Chondrocyte (in vitro differentiated cells): ENCODE results near the gene KCNIP2. TPM values are rescaled to one million over a fixed set of nuclear protein-coding genes. Genes with fewer than 3 reads are reported as not detected.

ENCODE experiments used
- DNase-seq: peaks from one replicate; pipeline ENCODE4 v3.0.0; 2021; ENCODE audit warnings: mixed read lengths, low spot score
- H3K27ac Mint-ChIP-seq: one replicate; pipeline ENCODE4 v1.8.0; 2021; ENCODE audit warnings: mild to moderate bottlenecking, moderate library complexity, mixed read lengths; ENCODE audit not compliant: unreplicated experiment
- H3K27me3 Mint-ChIP-seq: 2 replicates; pipeline ENCODE4 v1.8.0; 2021; ENCODE audit warnings: low read depth, mixed read lengths
- H3K36me3 Mint-ChIP-seq: 2 replicates; pipeline ENCODE4 v1.8.0; 2021; ENCODE audit warnings: low read depth, mixed read lengths
- H3K4me1 Mint-ChIP-seq: 2 replicates; pipeline ENCODE4 v1.8.0; 2021; ENCODE audit warnings: low read depth, mild to moderate bottlenecking, mixed read lengths
- H3K4me3 Mint-ChIP-seq: one replicate; pipeline ENCODE4 v1.8.0; 2021; ENCODE audit warnings: mild to moderate bottlenecking, moderate library complexity, mixed read lengths; ENCODE audit not compliant: unreplicated experiment
- H3K9me3 Mint-ChIP-seq: 2 replicates; pipeline ENCODE4 v1.8.0; 2021; ENCODE audit warnings: low read depth, mixed read lengths
- long read RNA-seq: library from polyadenylated mRNA; stranded (forward); transcript quantifications from one replicate; pipeline ENCODE4 v2.0.0, GENCODE V29; 2021
- total RNA-seq: library from RNA; stranded (reverse); gene quantifications from 3 replicates; pipeline ENCODE4 v1.2.1, GENCODE V29; 2021
- TF ChIP-seq, protein P1 (sequence below): fragments of 200-600 bp; sonication (generic); IDR thresholded peaks from 2 replicates; pipeline ENCODE4 v1.5.0; 2021; ENCODE audit warnings: antibody characterized with exemption, mild to moderate bottlenecking, moderate library complexity

The KCNIP2 gene
- total RNA-seq: 1.8 to 3.1 TPM (median 1.9 TPM) in 3 replicates
- long read RNA-seq: 0 reads

DNA sequence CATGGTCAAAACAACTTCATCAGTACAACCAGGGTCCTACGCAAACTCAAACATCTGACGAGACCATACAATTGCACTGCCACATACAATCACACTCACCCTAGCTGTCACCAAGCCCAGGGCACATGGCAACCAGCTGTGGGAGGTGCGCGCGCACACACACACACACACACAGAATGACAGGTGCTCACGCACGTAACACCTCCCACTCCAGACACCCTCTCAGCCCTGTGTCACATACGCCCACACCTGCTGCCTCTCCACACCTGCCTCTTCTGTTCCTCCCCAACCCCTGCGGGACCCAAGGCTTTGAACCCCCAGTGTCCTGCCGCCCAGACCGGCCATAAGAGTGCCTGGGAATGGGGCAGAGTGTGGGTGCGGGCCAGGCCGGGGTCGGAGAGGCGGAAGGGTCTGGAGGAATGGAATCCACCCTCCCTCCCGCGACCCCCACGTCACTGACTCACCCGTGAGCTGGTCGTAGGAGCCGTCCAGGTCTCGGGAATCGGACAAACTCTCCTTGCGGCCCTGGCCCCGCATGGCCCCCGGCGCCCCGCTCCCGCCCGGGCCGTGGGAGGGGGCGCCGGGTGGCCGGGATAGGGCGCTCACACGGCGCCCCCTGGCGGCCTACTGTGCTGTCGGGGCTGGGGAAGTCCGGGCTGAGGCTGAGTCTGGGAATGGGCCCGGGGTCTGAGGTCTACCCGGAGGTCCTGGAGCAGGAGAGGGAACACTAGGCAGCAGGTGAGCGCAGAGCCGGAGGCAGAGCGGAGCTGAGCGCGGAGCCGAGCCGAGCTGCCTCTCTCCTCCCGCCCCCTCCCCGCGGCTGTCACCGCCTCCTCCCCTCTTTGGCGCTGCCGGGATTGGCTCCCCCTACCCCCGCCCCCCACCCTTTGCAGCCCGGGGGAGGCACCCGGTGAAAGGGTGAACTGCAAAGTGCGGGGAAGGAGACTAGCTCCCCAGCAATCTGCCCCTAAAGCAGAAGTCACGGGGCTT is at the start of gene KCNIP2:
Gene KCNIP2, minus strand, starts transcription at position 769 of the 990 bp plus-strand sequence. Its CDS starts 232 bp downstream, at position 537.
- Mint-ChIP-seq H3K4me3 (peak within 1 kb of the TSS; percentile 47), H3K36me3 (peaks cover 12% of the 10 kb centered on the region), H3K27ac (no peak within 1 kb of the TSS), H3K9me3 (no peaks in the 10 kb centered on the region), H3K4me1 (peaks cover 28% of the 10 kb centered on the region), H3K27me3 (no peaks in the 10 kb centered on the region)
- TF ChIP-seq, protein P1, sequence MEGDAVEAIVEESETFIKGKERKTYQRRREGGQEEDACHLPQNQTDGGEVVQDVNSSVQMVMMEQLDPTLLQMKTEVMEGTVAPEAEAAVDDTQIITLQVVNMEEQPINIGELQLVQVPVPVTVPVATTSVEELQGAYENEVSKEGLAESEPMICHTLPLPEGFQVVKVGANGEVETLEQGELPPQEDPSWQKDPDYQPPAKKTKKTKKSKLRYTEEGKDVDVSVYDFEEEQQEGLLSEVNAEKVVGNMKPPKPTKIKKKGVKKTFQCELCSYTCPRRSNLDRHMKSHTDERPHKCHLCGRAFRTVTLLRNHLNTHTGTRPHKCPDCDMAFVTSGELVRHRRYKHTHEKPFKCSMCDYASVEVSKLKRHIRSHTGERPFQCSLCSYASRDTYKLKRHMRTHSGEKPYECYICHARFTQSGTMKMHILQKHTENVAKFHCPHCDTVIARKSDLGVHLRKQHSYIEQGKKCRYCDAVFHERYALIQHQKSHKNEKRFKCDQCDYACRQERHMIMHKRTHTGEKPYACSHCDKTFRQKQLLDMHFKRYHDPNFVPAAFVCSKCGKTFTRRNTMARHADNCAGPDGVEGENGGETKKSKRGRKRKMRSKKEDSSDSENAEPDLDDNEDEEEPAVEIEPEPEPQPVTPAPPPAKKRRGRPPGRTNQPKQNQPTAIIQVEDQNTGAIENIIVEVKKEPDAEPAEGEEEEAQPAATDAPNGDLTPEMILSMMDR: peak; percentile 77
- no peak for DNase-seq

DNA sequence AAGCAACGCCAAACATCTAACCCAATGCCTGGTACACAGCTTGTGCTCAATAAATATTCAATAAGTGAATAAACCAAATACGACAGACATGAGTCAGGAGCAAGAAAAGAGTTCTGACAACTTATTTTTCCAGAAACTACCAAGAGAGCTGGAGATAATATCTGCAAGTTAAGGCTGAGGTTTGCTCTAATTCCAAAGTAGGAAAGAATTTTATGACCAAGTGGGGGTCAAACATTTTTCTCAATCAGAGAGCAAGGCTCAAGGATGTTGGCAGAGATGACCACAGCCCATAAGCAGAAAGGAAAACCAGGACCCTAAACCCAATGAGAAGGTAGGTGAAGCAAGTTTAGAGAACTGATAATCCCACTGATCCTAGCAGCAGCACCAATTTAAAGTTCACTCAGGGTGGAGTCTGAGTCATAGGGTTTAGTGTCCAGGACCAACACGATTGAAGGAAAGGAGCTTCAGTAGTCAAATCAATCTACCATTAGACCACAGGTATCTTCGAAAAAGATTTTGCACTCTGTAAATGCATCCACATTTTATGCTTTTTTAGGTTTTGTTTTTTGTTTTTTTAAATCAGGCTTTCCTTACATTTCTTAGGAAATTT is 49.3 kb upstream of the KCNIP2 start:
- no peak for DNase-seq
- TF ChIP-seq, protein P1: no peak
- H3K27ac Mint-ChIP-seq: no peak overlapping the region
- H3K36me3 Mint-ChIP-seq: no peaks in the 10 kb centered on the region
- no peaks in the 10 kb centered on the region for H3K9me3 Mint-ChIP-seq
- no peak overlapping the region for H3K4me3 Mint-ChIP-seq
- H3K27me3 Mint-ChIP-seq: no peaks in the 10 kb centered on the region
- peaks cover 8% of the 10 kb centered on the region for H3K4me1 Mint-ChIP-seq

GRCh38 chr10:101889256-101890210 is 45.9 kb upstream of the KCNIP2 start:
- TF ChIP-seq, protein P1: peak; percentile 95
- Mint-ChIP-seq H3K4me3 (no peak overlapping the region), H3K27ac (no peak overlapping the region), H3K9me3 (no peaks in the 10 kb centered on the region), H3K4me1 (peaks cover 3% of the 10 kb centered on the region), H3K27me3 (no peaks in the 10 kb centered on the region), H3K36me3 (peaks cover 2% of the 10 kb centered on the region)
- DNase-seq: no peak

DNA sequence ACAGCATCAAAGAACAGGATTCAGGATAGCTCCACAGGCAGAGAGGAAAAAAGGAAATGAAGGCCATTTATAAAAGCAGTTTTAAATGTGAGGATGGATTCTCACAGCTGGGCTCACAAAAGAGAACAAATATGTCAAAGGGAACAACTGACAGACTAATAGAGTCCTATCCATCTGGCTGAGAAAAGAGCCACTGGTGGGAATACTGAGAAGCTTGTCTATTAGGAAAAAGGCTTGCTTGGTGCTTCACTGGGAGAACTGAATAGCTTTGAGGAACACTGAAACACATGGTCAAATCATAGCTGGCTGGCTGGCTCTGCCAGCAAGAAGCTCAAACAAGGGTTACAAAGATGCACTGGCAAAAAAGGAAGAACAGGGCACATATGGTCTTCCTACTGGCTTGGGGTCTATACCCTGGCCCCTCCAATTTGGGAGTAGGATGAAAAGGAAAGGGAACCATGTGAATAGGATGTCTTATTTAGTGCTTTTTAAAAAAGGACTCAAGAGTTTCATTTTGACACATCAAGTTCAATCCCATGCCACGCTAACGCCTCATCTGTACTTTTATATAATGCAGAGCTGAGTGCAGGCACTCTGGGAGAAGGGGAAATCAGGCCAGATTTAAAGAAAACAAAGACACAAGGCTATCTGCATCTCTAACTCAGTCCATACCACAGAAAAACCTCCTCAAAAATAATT is 44.8 kb upstream of the KCNIP2 start:
- Mint-ChIP-seq H3K4me3 (no peak overlapping the region), H3K4me1 (peaks cover 3% of the 10 kb centered on the region), H3K27me3 (no peaks in the 10 kb centered on the region), H3K27ac (no peak overlapping the region), H3K36me3 (peaks cover 2% of the 10 kb centered on the region), H3K9me3 (no peaks in the 10 kb centered on the region)
- TF ChIP-seq, protein P1: no peak
- DNase-seq: no peak
